Erythroblast (primary cell): ENCODE results near the gene ASIC3.

Experiments used
- GATA1 ChIP-seq: IDR thresholded peaks from 2 replicates; pipeline ENCODE4 v1.6.1; 2011; ENCODE audit warnings: low read depth, mild to moderate bottlenecking, control low read depth, low read length, moderate library complexity
- POLR2A ChIP-seq: IDR thresholded peaks from 2 replicates; pipeline ENCODE4 v1.6.1; 2011; ENCODE audit warnings: mild to moderate bottlenecking, low read length

DNA sequence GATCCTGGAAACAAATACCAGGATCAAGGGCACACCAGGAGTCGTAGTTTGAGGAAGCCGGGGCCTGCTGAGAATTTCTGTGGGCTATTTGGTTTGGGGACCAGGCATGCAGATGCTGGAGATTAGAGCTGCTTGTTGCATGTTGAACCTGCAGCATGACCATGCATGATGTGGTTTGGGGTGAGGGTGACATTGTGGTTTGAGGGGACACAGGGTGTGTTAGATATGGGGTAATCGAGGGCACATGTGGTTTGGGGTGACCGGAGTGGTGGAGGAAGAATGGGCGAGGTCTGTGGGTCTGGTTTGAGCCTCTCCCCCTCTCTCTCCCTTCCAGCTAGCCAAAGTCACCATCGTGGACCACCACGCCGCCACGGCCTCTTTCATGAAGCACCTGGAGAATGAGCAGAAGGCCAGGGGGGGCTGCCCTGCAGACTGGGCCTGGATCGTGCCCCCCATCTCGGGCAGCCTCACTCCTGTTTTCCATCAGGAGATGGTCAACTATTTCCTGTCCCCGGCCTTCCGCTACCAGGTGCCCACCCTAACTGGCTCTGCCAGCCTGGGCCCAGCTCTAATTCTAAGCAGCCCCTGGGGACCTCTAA, 47.3 kb upstream of the ASIC3 start:
- no peak for TF ChIP-seq POLR2A
- no peak for TF ChIP-seq GATA1
